Ovary (tissue), 9 donors: ENCODE results near the gene RUNX2. TPM values are rescaled to one million over a fixed set of nuclear protein-coding genes. Genes with fewer than 3 reads are reported as not detected.

Experiments used
- DNase-seq, 5 donors: peaks; one replicate each; pipeline ENCODE4 v3.0.0-alpha.2; 2019 to 2020
- H3K27ac ChIP-seq, 2 donors: fragments of 200-600 bp; one replicate each; pipeline versions ENCODE4 v1.5.1 to v1.8.0; 2019 to 2022
- H3K27me3 ChIP-seq: fragments of 200-600 bp; one replicate; pipeline ENCODE4 v1.8.0; 2022
- H3K36me3 ChIP-seq: fragments of 200-600 bp; sonication (generic); one replicate; pipeline ENCODE4 v1.5.1; 2019
- H3K4me1 ChIP-seq: one replicate; pipeline ENCODE4 v1.8.1; 2013; ENCODE audit warnings: mild to moderate bottlenecking, moderate library complexity; ENCODE audit not compliant: insufficient read depth
- H3K4me3 ChIP-seq: fragments of 200-600 bp; sonication (generic); one replicate; pipeline ENCODE4 v1.5.1; 2017
- H3K9me3 ChIP-seq, 2 donors: fragments of 200-600 bp in 1 of 2; sonication (generic) in 1 of 2; one replicate each; pipeline versions ENCODE4 v1.5.1 to v1.8.1; 2013 to 2019; ENCODE audit warnings: mild to moderate bottlenecking in 1 of 2, moderate library complexity in 1 of 2
- EP300 ChIP-seq: sonication (generic); formaldehyde crosslinking; IDR thresholded peaks from one replicate; pipeline ENCODE4 v1.6.1; 2017; ENCODE audit warnings: antibody characterized with exemption
- POLR2A ChIP-seq: fragments of 450-650 bp; IDR thresholded peaks from one replicate; pipeline ENCODE4 v1.6.1; 2017; ENCODE audit warnings: antibody characterized with exemption, mild to moderate bottlenecking, moderate library complexity
- WGBS, 3 donors: extraction: QIAGEN DNeasy Blood & Tissue Kit in 1 of 3; methylation state at CpG; one replicate each; pipeline versions ENCODE4 v1.1.5 to v1.1.7; 2013 to 2017; 5-methylcytosine and 5-hydroxymethylcytosine counted together
- intact Hi-C, 4 donors: fragments of 100-400 bp; cut with DNase I; formaldehyde crosslinking; loops; one replicate each; pipeline versions ENCODE4 v1.11.0 to v1.15.1; 2022 to 2023
- polyA plus RNA-seq, 2 donors: library from polyadenylated mRNA; stranded (reverse); fragments of 200-250 nt in 1 of 2; fragments of 350-450 nt in 1 of 2; fragmentation: Illumina TruSeq in 1 of 2; extraction: RNeasy Lipid Tissue Mini Kit (QIAGEN cat#74804) in 1 of 2; gene quantifications; one replicate each; pipeline ENCODE4 v1.2.3, GENCODE V29; 2013 to 2014
- total RNA-seq, 7 donors: library from RNA; depleted of rRNA in 2 of 7; stranded (reverse); fragments of >200 nt in 2 of 7; fragmentation: NEBNext Ultra II Directional in 3 of 7; extraction: Animal tissue kit (Norgen Biotek cat#: 25700) in 3 of 7; gene quantifications; one replicate each; pipeline versions ENCODE4 v1.1.0 to v1.2.4, GENCODE V29; 2016 to 2023
- TF ChIP-seq, protein P1 (sequence below), 3 donors: fragments of 450-650 bp in 2 of 3; fragments of 200-600 bp in 1 of 3; IDR thresholded peaks; one replicate each; pipeline versions ENCODE4 v1.5.1 to v1.8.0; 2016 to 2022; ENCODE audit warnings: antibody characterized with exemption in 3 of 3, mild to moderate bottlenecking in 1 of 3
- donor health status: DM: no; HTN: no; CAD: no; lungs with moderate emphysema.
- donor health status: DM: no; HTN: no; CAD: no.
- donor health status: Bipolar disorder and iron deficiency.
- donor health status: DM: yes; HTN: yes; CAD: no.
- donor health status: DM: no; HTN: no; CAD: no.
- donor health status: DM: yes; HTN: yes; CAD: no.

RUNX2 gene
- total and polyA plus RNA-seq, 9 donors, result 1.1 to 25.2 (median 3.3) TPM

DNA sequence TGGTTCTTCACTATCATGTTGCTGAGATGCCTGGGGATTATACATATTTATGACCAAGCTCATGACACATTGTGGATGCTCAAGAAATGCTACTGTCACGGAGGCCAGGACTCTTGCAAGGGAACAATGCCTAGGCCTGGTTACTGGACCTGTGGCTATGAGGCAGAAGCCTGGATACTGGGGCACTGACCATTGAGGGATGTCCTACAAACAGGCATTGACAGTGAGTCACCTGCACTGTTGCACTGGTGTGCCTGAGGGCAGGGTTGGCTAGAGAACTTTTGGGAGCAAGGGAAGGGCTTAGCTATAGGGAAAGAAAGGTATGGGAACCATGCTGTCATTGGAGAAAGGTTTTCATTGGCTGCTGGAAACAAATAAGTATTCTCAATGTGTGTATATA, 362.7 kb downstream of the RUNX2 start:
- Histone ChIP-seq H3K4me1 (no peaks in the 10 kb centered on the region), H3K4me3 (no peak overlapping the region), H3K27me3 (no peaks in the 10 kb centered on the region), H3K9me3 (no peaks in the 10 kb centered on the region), H3K27ac (no peak overlapping the region), H3K36me3 (no peaks in the 10 kb centered on the region)
- intact Hi-C loops, result no loop called here
- 83 to 97% (median 96%) methylated on average over 1 of the region's 1 CpG for WGBS, 3 donors
- TF ChIP-seq EP300, result no peak
- no peak for TF ChIP-seq POLR2A
- TF ChIP-seq, protein P1, sequence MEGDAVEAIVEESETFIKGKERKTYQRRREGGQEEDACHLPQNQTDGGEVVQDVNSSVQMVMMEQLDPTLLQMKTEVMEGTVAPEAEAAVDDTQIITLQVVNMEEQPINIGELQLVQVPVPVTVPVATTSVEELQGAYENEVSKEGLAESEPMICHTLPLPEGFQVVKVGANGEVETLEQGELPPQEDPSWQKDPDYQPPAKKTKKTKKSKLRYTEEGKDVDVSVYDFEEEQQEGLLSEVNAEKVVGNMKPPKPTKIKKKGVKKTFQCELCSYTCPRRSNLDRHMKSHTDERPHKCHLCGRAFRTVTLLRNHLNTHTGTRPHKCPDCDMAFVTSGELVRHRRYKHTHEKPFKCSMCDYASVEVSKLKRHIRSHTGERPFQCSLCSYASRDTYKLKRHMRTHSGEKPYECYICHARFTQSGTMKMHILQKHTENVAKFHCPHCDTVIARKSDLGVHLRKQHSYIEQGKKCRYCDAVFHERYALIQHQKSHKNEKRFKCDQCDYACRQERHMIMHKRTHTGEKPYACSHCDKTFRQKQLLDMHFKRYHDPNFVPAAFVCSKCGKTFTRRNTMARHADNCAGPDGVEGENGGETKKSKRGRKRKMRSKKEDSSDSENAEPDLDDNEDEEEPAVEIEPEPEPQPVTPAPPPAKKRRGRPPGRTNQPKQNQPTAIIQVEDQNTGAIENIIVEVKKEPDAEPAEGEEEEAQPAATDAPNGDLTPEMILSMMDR (IDR thresholded peaks at IDR 0.05), result no peak
- DNase-seq, result no peak

DNA sequence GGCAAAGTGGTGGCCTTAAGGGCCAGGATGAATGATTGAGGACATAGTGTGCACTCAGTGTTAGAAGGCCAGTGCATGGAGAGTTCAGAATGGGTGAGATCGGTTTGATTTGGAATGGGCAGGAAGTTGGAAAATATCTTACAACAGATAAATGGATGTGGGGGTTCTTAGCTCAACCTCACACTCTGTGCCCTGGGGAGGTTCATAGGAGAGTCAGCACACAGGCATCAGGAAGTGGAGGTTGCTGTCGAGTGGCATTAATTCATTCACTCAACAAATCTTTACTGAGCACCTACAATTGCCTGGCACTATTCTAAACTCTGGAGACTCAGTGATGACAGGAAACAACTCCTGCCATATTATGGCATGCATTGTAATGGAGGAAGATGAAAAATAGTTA, 363.3 kb downstream of the RUNX2 start:
- no peaks in the 10 kb centered on the region for H3K4me1 ChIP-seq
- no peak overlapping the region for H3K27ac ChIP-seq
- H3K4me3 ChIP-seq, result no peak overlapping the region
- no peaks in the 10 kb centered on the region for H3K27me3 ChIP-seq
- TF ChIP-seq, protein P1 (IDR thresholded peaks at IDR 0.05), result no peak
- TF ChIP-seq EP300, result no peak
- TF ChIP-seq POLR2A, result no peak
- no peaks in the 10 kb centered on the region for H3K36me3 ChIP-seq
- 82 to 89% (median 86%) methylated on average over 2 of the region's 2 CpGs for WGBS, 3 donors
- intact Hi-C loops, result no loop called here
- H3K9me3 ChIP-seq, result no peaks in the 10 kb centered on the region
- no peak for DNase-seq

DNA sequence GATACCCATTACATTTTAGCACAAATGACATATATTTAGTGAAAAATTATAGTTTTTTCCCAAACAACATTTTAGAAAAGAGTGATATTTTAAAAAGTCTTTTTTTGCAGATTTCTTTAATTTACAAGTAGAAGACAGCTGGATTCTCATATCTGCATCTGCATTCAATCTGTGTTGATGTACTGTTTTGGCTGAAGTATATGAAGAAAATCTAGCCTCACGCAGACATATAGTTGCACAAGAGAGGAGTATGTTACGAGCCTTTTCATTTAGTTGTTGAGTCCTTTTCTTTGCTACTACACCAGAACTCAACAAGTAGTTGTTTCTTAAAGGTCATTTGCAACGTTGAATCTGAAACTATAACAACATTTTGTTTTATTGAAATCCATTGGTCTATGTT, 363.9 kb downstream of the RUNX2 start:
- no peak overlapping the region for H3K4me3 ChIP-seq
- TF ChIP-seq POLR2A (no peak), EP300 (no peak)
- TF ChIP-seq, protein P1 (IDR thresholded peaks at IDR 0.05), result no peak
- 78 to 83% (median 80%) methylated on average over 3 of the region's 3 CpGs for WGBS, 3 donors
- H3K27me3 ChIP-seq, result no peaks in the 10 kb centered on the region
- no peaks in the 10 kb centered on the region for H3K9me3 ChIP-seq
- H3K36me3 ChIP-seq, result no peaks in the 10 kb centered on the region
- H3K27ac ChIP-seq, result no peak overlapping the region
- DNase-seq, result no peak
- H3K4me1 ChIP-seq, result no peaks in the 10 kb centered on the region
- intact Hi-C loops, result no loop called here

DNA sequence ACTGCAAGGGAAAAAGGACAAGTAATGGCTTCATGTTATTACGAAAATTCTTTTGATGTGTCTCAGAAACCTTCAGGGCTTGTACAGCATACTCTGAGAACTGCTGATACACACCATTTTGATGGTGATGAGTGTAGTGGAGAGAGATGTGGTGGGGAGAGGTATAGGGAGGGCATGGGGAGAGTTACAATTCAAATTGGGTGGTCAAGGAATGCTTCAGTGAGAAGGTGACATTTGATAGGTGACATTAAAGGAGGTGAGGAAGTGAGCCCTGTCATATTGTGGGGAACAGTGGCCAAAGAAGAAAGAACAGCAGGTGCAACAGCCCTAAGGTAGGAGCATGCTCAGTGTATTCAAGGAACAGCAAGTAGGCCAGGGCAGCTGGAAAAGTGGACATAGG, 368.6 kb downstream of the RUNX2 start:
- intact Hi-C loops, result no loop called here
- Histone ChIP-seq H3K27ac (no peak overlapping the region), H3K9me3 (no peaks in the 10 kb centered on the region), H3K27me3 (no peaks in the 10 kb centered on the region), H3K36me3 (no peaks in the 10 kb centered on the region), H3K4me1 (no peaks in the 10 kb centered on the region), H3K4me3 (no peak overlapping the region)
- 97 to 100% (median 97%) methylated on average over 1 of the region's 1 CpG for WGBS, 3 donors
- TF ChIP-seq, protein P1 (IDR thresholded peaks at IDR 0.05), result no peak
- no peak for TF ChIP-seq POLR2A
- TF ChIP-seq EP300, result no peak
- no peak for DNase-seq

DNA sequence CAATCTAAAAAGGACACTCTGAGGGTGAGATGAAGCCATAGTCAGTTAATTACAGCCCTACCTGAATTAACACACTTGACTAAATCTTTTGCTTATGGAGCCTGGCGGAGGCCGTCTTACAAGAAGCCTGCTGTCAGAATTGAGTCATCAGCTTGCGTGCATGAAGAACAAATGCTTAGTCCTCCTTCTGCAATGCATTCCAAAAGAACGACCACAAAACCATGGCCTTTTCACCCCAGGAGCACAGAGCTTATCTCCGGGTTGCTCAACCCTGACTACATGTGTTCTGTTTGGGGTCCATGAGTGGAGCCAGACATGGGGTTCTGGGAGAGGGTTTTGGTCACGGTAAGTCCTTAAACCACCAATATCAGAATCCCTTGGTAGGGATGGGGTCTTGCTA, 369.5 kb downstream of the RUNX2 start:
- WGBS, 3 donors, result 76 to 87% (median 79%) methylated on average over 6 of the region's 6 CpGs
- TF ChIP-seq, protein P1 (IDR thresholded peaks at IDR 0.05), result no peak
- TF ChIP-seq POLR2A, result no peak
- TF ChIP-seq EP300, result no peak
- no peaks in the 10 kb centered on the region for H3K36me3 ChIP-seq
- no peaks in the 10 kb centered on the region for H3K4me1 ChIP-seq
- DNase-seq, result no peak
- H3K27me3 ChIP-seq, result no peaks in the 10 kb centered on the region
- no peak overlapping the region for H3K27ac ChIP-seq
- H3K9me3 ChIP-seq, result no peaks in the 10 kb centered on the region
- no peak overlapping the region for H3K4me3 ChIP-seq
- intact Hi-C loops, result no loop called here
